ENCODE measurements around the gene GNAS.

Gene GNAS

GRCh38 chr20:58877050-58877975 is 24.8 kb downstream of the GNAS start:
- no peak for ATAC-seq
- Mint-ChIP-seq H3K4me3 (no peak overlapping the region), H3K9me3 (no peaks in the 10 kb centered on the region), H3K27me3 (no peaks in the 10 kb centered on the region), H3K27ac (no peak overlapping the region), H3K4me1 (peaks cover 5% of the 10 kb centered on the region), H3K36me3 (no peaks in the 10 kb centered on the region)

- Mint-ChIP-seq H3K4me1 (no peaks in the 10 kb centered on the region), H3K9me3 (no peaks in the 10 kb centered on the region), H3K27ac (no peak overlapping the region), H3K36me3 (no peaks in the 10 kb centered on the region), H3K27me3 (no peaks in the 10 kb centered on the region), H3K4me3 (no peak overlapping the region)
- ATAC-seq = no peak
Measured at GRCh38 chr20:58877976-58878360, 25.5 kb downstream of the GNAS start.

- H3K36me3 Mint-ChIP-seq = no peaks in the 10 kb centered on the region
- H3K27me3 Mint-ChIP-seq = no peaks in the 10 kb centered on the region
- no peak for ATAC-seq
- H3K4me3 Mint-ChIP-seq = no peak overlapping the region
- no peaks in the 10 kb centered on the region for H3K4me1 Mint-ChIP-seq
- H3K27ac Mint-ChIP-seq = no peak overlapping the region
- no peaks in the 10 kb centered on the region for H3K9me3 Mint-ChIP-seq
Measured at GRCh38 chr20:58878399-58878798, 25.9 kb downstream of the GNAS start.

- H3K27me3 Mint-ChIP-seq = no peaks in the 10 kb centered on the region
- H3K9me3 Mint-ChIP-seq = no peaks in the 10 kb centered on the region
- no peak for ATAC-seq
- no peaks in the 10 kb centered on the region for H3K4me1 Mint-ChIP-seq
- H3K36me3 Mint-ChIP-seq = no peaks in the 10 kb centered on the region
- no peak overlapping the region for H3K4me3 Mint-ChIP-seq
- no peak overlapping the region for H3K27ac Mint-ChIP-seq
Measured at GRCh38 chr20:58880441-58880840, 27.9 kb downstream of the GNAS start.

- no peak for ATAC-seq
- Mint-ChIP-seq H3K27ac (no peak overlapping the region), H3K36me3 (no peaks in the 10 kb centered on the region), H3K27me3 (no peaks in the 10 kb centered on the region), H3K4me3 (no peak overlapping the region), H3K4me1 (no peaks in the 10 kb centered on the region), H3K9me3 (no peaks in the 10 kb centered on the region)
Measured at GRCh38 chr20:58880994-58881752, 28.7 kb downstream of the GNAS start.

GRCh38 chr20:58882704-58883089 is 30.2 kb downstream of the GNAS start:
- H3K4me1 Mint-ChIP-seq = peaks cover 9% of the 10 kb centered on the region
- H3K4me3 Mint-ChIP-seq = no peak overlapping the region
- no peaks in the 10 kb centered on the region for H3K9me3 Mint-ChIP-seq
- H3K36me3 Mint-ChIP-seq = no peaks in the 10 kb centered on the region
- no peak for ATAC-seq
- H3K27me3 Mint-ChIP-seq = no peaks in the 10 kb centered on the region
- H3K27ac Mint-ChIP-seq = no peak overlapping the region

- peaks cover 9% of the 10 kb centered on the region for H3K4me1 Mint-ChIP-seq
- no peaks in the 10 kb centered on the region for H3K9me3 Mint-ChIP-seq
- H3K4me3 Mint-ChIP-seq = no peak overlapping the region
- no peak overlapping the region for H3K27ac Mint-ChIP-seq
- no peaks in the 10 kb centered on the region for H3K27me3 Mint-ChIP-seq
- no peaks in the 10 kb centered on the region for H3K36me3 Mint-ChIP-seq
- no peak for ATAC-seq
Measured at GRCh38 chr20:58883241-58883691, 30.8 kb downstream of the GNAS start.

- no peaks in the 10 kb centered on the region for H3K9me3 Mint-ChIP-seq
Measured at GRCh38 chr20:58884966-58885365, 32.5 kb downstream of the GNAS start.

GRCh38 chr20:58886546-58886945 is 34.0 kb downstream of the GNAS start:
- H3K9me3 Mint-ChIP-seq = no peaks in the 10 kb centered on the region
- H3K27ac Mint-ChIP-seq = no peak overlapping the region
- ATAC-seq = no peak

More at GRCh38 chr20:58884966-58885365, 32.5 kb downstream of the GNAS start:
- Mint-ChIP-seq H3K4me1 (peaks cover 12% of the 10 kb centered on the region), H3K36me3 (no peaks in the 10 kb centered on the region), H3K4me3 (no peak overlapping the region), H3K27me3 (no peaks in the 10 kb centered on the region), H3K27ac (no peak overlapping the region)
- ATAC-seq = no peak

GRCh38 chr20:58888103-58888502 is 35.6 kb downstream of the GNAS start:
- Mint-ChIP-seq H3K4me1 (peaks cover 21% of the 10 kb centered on the region), H3K27ac (peak overlapping the region; percentile 79), H3K36me3 (peaks cover 12% of the 10 kb centered on the region), H3K9me3 (no peaks in the 10 kb centered on the region), H3K4me3 (peak overlapping the region; percentile 81), H3K27me3 (no peaks in the 10 kb centered on the region)
- no peak for ATAC-seq

More at GRCh38 chr20:58886546-58886945, 34.0 kb downstream of the GNAS start:
- Mint-ChIP-seq H3K4me3 (no peak overlapping the region), H3K36me3 (no peaks in the 10 kb centered on the region), H3K4me1 (peaks cover 14% of the 10 kb centered on the region), H3K27me3 (no peaks in the 10 kb centered on the region)

- Mint-ChIP-seq H3K27ac (peak overlapping the region; percentile 97), H3K9me3 (no peaks in the 10 kb centered on the region)
Measured at GRCh38 chr20:58888521-58889333, 36.2 kb downstream of the GNAS start.

GRCh38 chr20:58889334-58889760 is 36.8 kb downstream of the GNAS start:
- Mint-ChIP-seq H3K4me3 (peak overlapping the region; percentile 100), H3K27me3 (no peaks in the 10 kb centered on the region), H3K36me3 (peaks cover 12% of the 10 kb centered on the region), H3K4me1 (peaks cover 33% of the 10 kb centered on the region), H3K27ac (peak overlapping the region; percentile 97), H3K9me3 (no peaks in the 10 kb centered on the region)
- ATAC-seq = no peak

More at GRCh38 chr20:58888521-58889333, 36.2 kb downstream of the GNAS start:
- Mint-ChIP-seq H3K27me3 (no peaks in the 10 kb centered on the region), H3K4me3 (peak overlapping the region; percentile 81), H3K4me1 (peaks cover 27% of the 10 kb centered on the region), H3K36me3 (peaks cover 12% of the 10 kb centered on the region)
- ATAC-seq = peak; percentile 71

GRCh38 chr20:58889798-58890517 is 37.4 kb downstream of the GNAS start:
- ATAC-seq = peak; percentile 1

GRCh38 chr20:58890518-58891085 is 38.1 kb downstream of the GNAS start:
- peaks cover 12% of the 10 kb centered on the region for H3K36me3 Mint-ChIP-seq
- H3K9me3 Mint-ChIP-seq = no peaks in the 10 kb centered on the region
- H3K27ac Mint-ChIP-seq = peak overlapping the region; percentile 97
- H3K4me3 Mint-ChIP-seq = peak overlapping the region; percentile 100
- H3K27me3 Mint-ChIP-seq = no peaks in the 10 kb centered on the region
- peak; percentile 77 for ATAC-seq
- H3K4me1 Mint-ChIP-seq = peaks cover 46% of the 10 kb centered on the region

More at GRCh38 chr20:58889798-58890517, 37.4 kb downstream of the GNAS start:
- Mint-ChIP-seq H3K9me3 (no peaks in the 10 kb centered on the region), H3K4me1 (peaks cover 39% of the 10 kb centered on the region), H3K36me3 (peaks cover 12% of the 10 kb centered on the region), H3K27me3 (no peaks in the 10 kb centered on the region), H3K27ac (peak overlapping the region; percentile 97), H3K4me3 (peak overlapping the region; percentile 100)

Data from stimulated activated memory B cell treated with anti-CD40 and anti-IgM and Interleukin-4, amounts not matched to agents 10 μg/mL and 1 μg/mL and 100 μg/mL, for 72 hours (primary cell).